Measurements from ENCODE around the gene FUOM. TPM values are rescaled to one million over a fixed set of nuclear protein-coding genes. Genes with fewer than 3 reads are reported as not detected.

Gene FUOM
- total RNA-seq, 1 donor from 2014 or later = 32.2 TPM

DNA sequence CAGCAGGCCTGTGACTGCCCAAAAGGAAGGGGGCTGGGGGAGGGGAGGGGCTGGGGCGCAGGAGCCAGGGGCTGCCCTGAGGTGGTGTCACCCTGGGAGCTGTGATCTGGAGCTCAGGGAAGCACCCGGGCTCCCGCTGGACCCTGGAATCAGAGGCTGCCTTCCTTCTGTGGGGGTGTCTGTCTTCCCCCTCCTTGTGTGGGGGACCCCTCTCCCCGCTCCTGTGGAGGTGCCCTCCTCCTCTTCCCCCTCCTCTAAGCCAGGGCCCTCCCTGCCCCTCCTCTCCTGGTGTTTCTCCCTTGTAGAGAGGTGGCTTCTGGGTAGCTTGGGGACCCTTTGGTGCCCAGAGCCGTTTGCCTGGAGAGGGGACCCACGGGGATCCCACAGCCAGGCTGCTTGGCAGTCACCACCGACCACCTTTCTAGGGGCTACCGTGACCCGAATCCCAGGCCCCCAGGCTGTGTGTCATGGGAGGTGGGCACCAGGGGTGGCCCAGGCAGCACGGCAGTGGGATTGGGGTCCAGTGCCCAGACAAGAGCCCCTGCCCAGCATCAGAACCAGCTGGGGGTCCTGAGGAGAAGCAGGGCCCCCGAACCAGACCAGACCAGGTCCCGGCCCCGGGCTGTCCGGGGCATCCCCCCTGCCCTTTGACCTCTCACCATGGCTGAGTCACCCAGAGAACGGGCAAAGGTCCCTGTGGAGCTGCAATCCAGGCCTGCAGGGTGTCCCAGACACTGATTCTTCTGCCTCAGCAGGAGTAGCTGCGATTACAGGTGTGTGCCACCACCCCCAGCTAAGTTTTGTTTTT, 9.9 kb downstream of the FUOM start:
- peaks cover 7% of the 10 kb centered on the region for H3K27me3 Mint-ChIP-seq (ENCODE audit: low read depth)
- no peaks in the 10 kb centered on the region for H3K9me3 Mint-ChIP-seq (ENCODE audit: low read depth)
- no peaks in the 10 kb centered on the region for H3K4me1 Mint-ChIP-seq (ENCODE audit: low read depth)
- TF ChIP-seq, protein P1, sequence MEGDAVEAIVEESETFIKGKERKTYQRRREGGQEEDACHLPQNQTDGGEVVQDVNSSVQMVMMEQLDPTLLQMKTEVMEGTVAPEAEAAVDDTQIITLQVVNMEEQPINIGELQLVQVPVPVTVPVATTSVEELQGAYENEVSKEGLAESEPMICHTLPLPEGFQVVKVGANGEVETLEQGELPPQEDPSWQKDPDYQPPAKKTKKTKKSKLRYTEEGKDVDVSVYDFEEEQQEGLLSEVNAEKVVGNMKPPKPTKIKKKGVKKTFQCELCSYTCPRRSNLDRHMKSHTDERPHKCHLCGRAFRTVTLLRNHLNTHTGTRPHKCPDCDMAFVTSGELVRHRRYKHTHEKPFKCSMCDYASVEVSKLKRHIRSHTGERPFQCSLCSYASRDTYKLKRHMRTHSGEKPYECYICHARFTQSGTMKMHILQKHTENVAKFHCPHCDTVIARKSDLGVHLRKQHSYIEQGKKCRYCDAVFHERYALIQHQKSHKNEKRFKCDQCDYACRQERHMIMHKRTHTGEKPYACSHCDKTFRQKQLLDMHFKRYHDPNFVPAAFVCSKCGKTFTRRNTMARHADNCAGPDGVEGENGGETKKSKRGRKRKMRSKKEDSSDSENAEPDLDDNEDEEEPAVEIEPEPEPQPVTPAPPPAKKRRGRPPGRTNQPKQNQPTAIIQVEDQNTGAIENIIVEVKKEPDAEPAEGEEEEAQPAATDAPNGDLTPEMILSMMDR (IDR thresholded peaks at IDR 0.05) = no peak
- H3K4me3 Mint-ChIP-seq (ENCODE audit: unreplicated experiment) = no peak overlapping the region
- no peak overlapping the region for H3K27ac Mint-ChIP-seq (ENCODE audit: unreplicated experiment)
- DNase-seq (ENCODE audit: low spot score) = no peak
- no peaks in the 10 kb centered on the region for H3K36me3 Mint-ChIP-seq (ENCODE audit: low read depth)

DNA sequence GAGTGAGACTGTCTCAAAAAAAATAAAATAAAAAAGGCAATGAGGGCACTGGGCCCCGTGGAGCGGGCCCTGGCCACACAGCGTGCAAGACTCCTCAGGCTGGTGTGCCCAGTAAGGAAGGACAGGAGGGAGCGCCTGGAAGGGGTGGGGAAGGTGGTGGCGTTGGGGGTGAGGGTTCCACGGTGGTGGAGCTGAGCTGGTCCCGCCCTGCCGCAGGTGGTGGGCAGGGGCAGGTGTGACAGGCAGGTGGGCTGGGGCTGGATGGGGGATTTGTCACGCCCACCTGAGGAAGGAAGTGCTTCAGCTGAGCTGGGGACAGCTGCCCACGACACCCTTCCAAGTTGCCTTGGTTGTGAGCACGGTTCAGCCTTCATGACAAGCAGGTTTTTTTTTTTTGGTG, 11.4 kb downstream of the FUOM start:
- H3K4me1 Mint-ChIP-seq (ENCODE audit: low read depth) = no peaks in the 10 kb centered on the region
- H3K36me3 Mint-ChIP-seq (ENCODE audit: low read depth) = no peaks in the 10 kb centered on the region
- H3K27ac Mint-ChIP-seq (ENCODE audit: unreplicated experiment) = no peak overlapping the region
- no peak overlapping the region for H3K4me3 Mint-ChIP-seq (ENCODE audit: unreplicated experiment)
- DNase-seq (ENCODE audit: low spot score) = no peak
- H3K9me3 Mint-ChIP-seq (ENCODE audit: low read depth) = peaks cover 5% of the 10 kb centered on the region
- H3K27me3 Mint-ChIP-seq (ENCODE audit: low read depth) = peaks cover 14% of the 10 kb centered on the region
- TF ChIP-seq, protein P1 (IDR thresholded peaks at IDR 0.05) = no peak

DNA sequence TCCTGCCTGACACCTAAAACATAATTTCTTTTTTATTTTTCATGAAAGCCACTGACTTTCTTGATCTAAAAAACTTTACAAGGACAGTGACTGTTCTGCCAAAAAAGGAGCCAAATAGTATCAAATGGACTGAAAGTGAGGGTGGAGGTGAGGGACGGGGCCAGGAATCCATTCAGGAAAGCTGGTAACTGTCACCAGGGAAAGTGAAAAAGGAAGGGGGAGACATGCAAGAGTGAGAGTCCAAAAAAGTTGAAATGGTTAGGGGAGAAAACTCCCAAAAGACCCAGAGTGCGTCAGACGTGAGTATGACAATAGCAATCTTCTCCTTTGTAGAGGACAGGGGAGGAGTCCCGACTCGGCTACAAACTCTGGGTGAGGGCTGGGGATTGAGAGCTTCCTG, 13.6 kb downstream of the FUOM start:
- DNase-seq (ENCODE audit: low spot score) = no peak
- H3K27me3 Mint-ChIP-seq (ENCODE audit: low read depth) = peaks cover 13% of the 10 kb centered on the region
- no peaks in the 10 kb centered on the region for H3K4me1 Mint-ChIP-seq (ENCODE audit: low read depth)
- no peak overlapping the region for H3K27ac Mint-ChIP-seq (ENCODE audit: unreplicated experiment)
- peaks cover 5% of the 10 kb centered on the region for H3K9me3 Mint-ChIP-seq (ENCODE audit: low read depth)
- TF ChIP-seq, protein P1 (IDR thresholded peaks at IDR 0.05) = no peak
- H3K36me3 Mint-ChIP-seq (ENCODE audit: low read depth) = no peaks in the 10 kb centered on the region
- no peak overlapping the region for H3K4me3 Mint-ChIP-seq (ENCODE audit: unreplicated experiment)

DNA sequence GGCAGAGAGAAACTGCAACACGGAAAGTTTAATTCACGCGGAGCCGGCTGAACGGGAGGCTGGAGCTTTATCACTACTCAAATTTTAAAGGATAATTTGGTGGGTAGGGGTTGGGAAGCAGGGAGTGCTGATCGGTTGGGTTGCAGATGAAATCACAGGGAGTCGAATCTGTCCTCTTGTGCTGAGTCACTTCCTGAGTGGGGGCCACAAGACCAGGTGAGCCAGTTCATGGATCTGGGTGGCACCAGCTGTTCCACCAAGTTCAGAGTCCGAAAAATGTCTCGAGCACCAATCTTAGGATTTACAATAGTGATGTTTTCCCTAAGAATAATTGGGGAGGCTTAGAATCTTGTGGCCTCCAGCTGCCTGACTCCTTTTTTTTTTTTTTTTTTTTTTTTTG, 14.3 kb downstream of the FUOM start:
- TF ChIP-seq, protein P1 (IDR thresholded peaks at IDR 0.05) = no peak
- H3K36me3 Mint-ChIP-seq (ENCODE audit: low read depth) = no peaks in the 10 kb centered on the region
- H3K4me3 Mint-ChIP-seq (ENCODE audit: unreplicated experiment) = no peak overlapping the region
- peaks cover 5% of the 10 kb centered on the region for H3K9me3 Mint-ChIP-seq (ENCODE audit: low read depth)
- H3K27ac Mint-ChIP-seq (ENCODE audit: unreplicated experiment) = no peak overlapping the region
- peaks cover 10% of the 10 kb centered on the region for H3K27me3 Mint-ChIP-seq (ENCODE audit: low read depth)
- no peaks in the 10 kb centered on the region for H3K4me1 Mint-ChIP-seq (ENCODE audit: low read depth)
- no peak for DNase-seq (ENCODE audit: low spot score)

DNA sequence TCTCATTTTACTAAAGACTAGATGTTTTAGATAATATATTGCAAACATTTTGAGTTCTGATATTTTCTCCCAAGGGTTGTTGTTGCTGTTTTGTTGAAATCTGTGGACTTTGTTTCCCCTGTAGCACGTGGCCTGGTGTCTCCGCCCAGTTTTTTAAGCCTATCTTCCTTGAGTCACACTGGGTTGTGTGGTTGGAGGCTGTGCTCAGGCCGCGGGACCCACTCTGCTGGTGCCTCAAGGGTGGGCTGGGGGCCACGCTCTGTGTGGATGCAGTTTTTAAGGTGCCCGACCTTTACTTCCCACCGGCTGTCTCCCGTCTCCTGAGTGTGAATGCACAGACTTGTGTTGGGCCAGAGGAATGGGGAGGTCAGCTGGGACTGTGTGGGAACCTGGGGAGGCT, 14.9 kb downstream of the FUOM start:
- Mint-ChIP-seq H3K9me3 (ENCODE audit: low read depth) (peaks cover 5% of the 10 kb centered on the region), H3K27ac (ENCODE audit: unreplicated experiment) (no peak overlapping the region)

More for the DNA sequence above, 14.9 kb downstream of the FUOM start:
- Mint-ChIP-seq H3K4me3 (ENCODE audit: unreplicated experiment) (no peak overlapping the region), H3K36me3 (ENCODE audit: low read depth) (no peaks in the 10 kb centered on the region), H3K4me1 (ENCODE audit: low read depth) (no peaks in the 10 kb centered on the region), H3K27me3 (ENCODE audit: low read depth) (peaks cover 10% of the 10 kb centered on the region)
- no peak for DNase-seq (ENCODE audit: low spot score)
- TF ChIP-seq, protein P1 (IDR thresholded peaks at IDR 0.05) = no peak
